ENCODE results near the gene FAM13A.

FAM13A gene

GRCh38 chr4:88761342-88761741 is 295.6 kb downstream of the FAM13A start:
- DNase-seq: no peak

- DNase-seq: no peak
Observed at GRCh38 chr4:88759895-88760290, 297.1 kb downstream of the FAM13A start.

- DNase-seq: no peak
Observed at GRCh38 chr4:88759039-88759894, 297.7 kb downstream of the FAM13A start.

GRCh38 chr4:88758264-88758663 is 298.7 kb downstream of the FAM13A start:
- DNase-seq: no peak

GRCh38 chr4:88757776-88758175 is 299.2 kb downstream of the FAM13A start:
- DNase-seq: no peak

GRCh38 chr4:88757067-88757466 is 299.9 kb downstream of the FAM13A start:
- no peak for DNase-seq

- no peak for DNase-seq
Observed at GRCh38 chr4:88756149-88756548, 300.8 kb downstream of the FAM13A start.

GRCh38 chr4:88755454-88755853 is 301.5 kb downstream of the FAM13A start:
- DNase-seq: no peak

- no peak for DNase-seq
Observed at GRCh38 chr4:88754796-88755195, 302.2 kb downstream of the FAM13A start.

- DNase-seq: no peak
Observed at GRCh38 chr4:88753658-88754571, 303.1 kb downstream of the FAM13A start.

- DNase-seq: no peak
Observed at GRCh38 chr4:88752754-88753153, 304.2 kb downstream of the FAM13A start.

- DNase-seq: no peak
Observed at GRCh38 chr4:88752076-88752463, 304.9 kb downstream of the FAM13A start.

GRCh38 chr4:88751258-88752075 is 305.5 kb downstream of the FAM13A start:
- no peak for DNase-seq

- no peak for DNase-seq
Observed at GRCh38 chr4:88750369-88750768, 306.6 kb downstream of the FAM13A start.

- DNase-seq: no peak
Observed at GRCh38 chr4:88747351-88747750, 309.6 kb downstream of the FAM13A start.

- no peak for DNase-seq
Observed at GRCh38 chr4:88746206-88746605, 310.8 kb downstream of the FAM13A start.

- no peak for DNase-seq
Observed at GRCh38 chr4:88745581-88746163, 311.3 kb downstream of the FAM13A start.

GRCh38 chr4:88745175-88745574 is 311.8 kb downstream of the FAM13A start:
- no peak for DNase-seq

GRCh38 chr4:88744609-88745008 is 312.4 kb downstream of the FAM13A start:
- DNase-seq: no peak

GRCh38 chr4:88743696-88744095 is 313.3 kb downstream of the FAM13A start:
- no peak for DNase-seq

- DNase-seq: no peak
Observed at GRCh38 chr4:88742561-88742960, 314.4 kb downstream of the FAM13A start.

- no peak for DNase-seq
Observed at GRCh38 chr4:88738180-88738579, 318.8 kb downstream of the FAM13A start.
